HG02938 (cell line): ENCODE measurements around the gene RASA2.
"Not testable (repeated sequence)": the region's sequence is repeated elsewhere in the genome, so short reads cannot be mapped to it uniquely, and the experiment has no call there.

Experiments used
- ATAC-seq: cut with Tn5 transposase; IDR thresholded peaks from one replicate; pipeline ENCODE4 v1.9.1; 2021; ENCODE audit warnings: mild to moderate bottlenecking, moderate library complexity; ENCODE audit not compliant: unreplicated experiment

Gene RASA2

GRCh38 chr3:141532609-141533008 lies 45.8 kb downstream of the RASA2 start:
- ATAC-seq = no peak

GRCh38 chr3:141536017-141536416 lies 49.2 kb downstream of the RASA2 start:
- not testable (repeated sequence) for ATAC-seq

- no peak for ATAC-seq
Measured at GRCh38 chr3:141537856-141538255, 51.0 kb downstream of the RASA2 start.

- ATAC-seq = no peak
Measured at GRCh38 chr3:141538568-141539240, 51.9 kb downstream of the RASA2 start.

GRCh38 chr3:141539431-141540187 lies 52.8 kb downstream of the RASA2 start:
- no peak for ATAC-seq

- no peak for ATAC-seq
Measured at GRCh38 chr3:141540531-141540930, 53.7 kb downstream of the RASA2 start.

GRCh38 chr3:141542202-141542969 lies 55.6 kb downstream of the RASA2 start:
- ATAC-seq = no peak

GRCh38 chr3:141542989-141543388 lies 56.2 kb downstream of the RASA2 start:
- no peak for ATAC-seq

- ATAC-seq = no peak
Measured at GRCh38 chr3:141544697-141545096, 57.9 kb downstream of the RASA2 start.

GRCh38 chr3:141546081-141546480 lies 59.3 kb downstream of the RASA2 start:
- ATAC-seq = no peak

- ATAC-seq = no peak
Measured at GRCh38 chr3:141546586-141546985, 59.8 kb downstream of the RASA2 start.

- ATAC-seq = no peak
Measured at GRCh38 chr3:141547791-141548190, 61.0 kb downstream of the RASA2 start.

GRCh38 chr3:141550926-141551665 lies 64.3 kb downstream of the RASA2 start:
- ATAC-seq = no peak

- ATAC-seq = no peak
Measured at GRCh38 chr3:141552440-141552991, 65.7 kb downstream of the RASA2 start.

GRCh38 chr3:141553055-141553454 lies 66.2 kb downstream of the RASA2 start:
- no peak for ATAC-seq

GRCh38 chr3:141556034-141556433 lies 69.2 kb downstream of the RASA2 start:
- ATAC-seq = no peak

GRCh38 chr3:141557961-141558706 lies 71.3 kb downstream of the RASA2 start:
- no peak for ATAC-seq

GRCh38 chr3:141561426-141562034 lies 74.7 kb downstream of the RASA2 start:
- no peak for ATAC-seq

- no peak for ATAC-seq
Measured at GRCh38 chr3:141564241-141564640, 77.4 kb downstream of the RASA2 start.

- ATAC-seq = no peak
Measured at GRCh38 chr3:141570068-141570467, 83.2 kb downstream of the RASA2 start.
